ENCODE results near the gene SHPK.
"Not testable (repeated sequence)": the region's sequence is repeated elsewhere in the genome, so short reads cannot be mapped to it uniquely, and the experiment has no call there.

SHPK gene

DNA sequence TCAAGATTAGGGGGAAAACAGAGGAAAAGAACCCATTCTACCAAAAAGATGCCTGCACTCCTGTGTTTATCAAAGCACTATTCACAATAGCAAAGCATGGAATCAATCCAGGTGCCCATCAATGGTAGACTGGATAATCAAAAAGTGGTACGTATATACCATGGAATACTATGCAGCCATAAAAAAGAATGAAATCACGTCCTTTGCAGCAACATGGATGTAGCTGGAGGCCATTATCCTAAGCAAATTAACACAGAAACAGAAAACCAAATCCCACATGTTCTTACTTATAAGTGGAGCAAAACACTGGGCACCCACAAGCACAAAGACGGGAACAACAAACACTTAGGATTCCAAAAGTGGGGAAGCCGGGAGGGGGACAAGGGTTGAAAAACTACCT is 57.4 kb downstream of the SHPK start:
- H3K4me1 ChIP-seq (ENCODE audit: insufficient read depth, low read length); H3K27me3 ChIP-seq (ENCODE audit: insufficient read depth, low read length); H3K4me3 ChIP-seq (ENCODE audit: low read length); H3K9me3 ChIP-seq (ENCODE audit: insufficient read depth, low read depth, low read length); H3K27ac ChIP-seq (ENCODE audit: low read depth, low read length); H3K9ac ChIP-seq (ENCODE audit: low read depth, low read length): not testable (repeated sequence)
- H3K36me3 ChIP-seq (ENCODE audit: insufficient read depth, low read length), result peaks cover 17% of the 10 kb centered on the region
- WGBS, result 98% methylated on average over 4 of the region's 4 CpGs

DNA sequence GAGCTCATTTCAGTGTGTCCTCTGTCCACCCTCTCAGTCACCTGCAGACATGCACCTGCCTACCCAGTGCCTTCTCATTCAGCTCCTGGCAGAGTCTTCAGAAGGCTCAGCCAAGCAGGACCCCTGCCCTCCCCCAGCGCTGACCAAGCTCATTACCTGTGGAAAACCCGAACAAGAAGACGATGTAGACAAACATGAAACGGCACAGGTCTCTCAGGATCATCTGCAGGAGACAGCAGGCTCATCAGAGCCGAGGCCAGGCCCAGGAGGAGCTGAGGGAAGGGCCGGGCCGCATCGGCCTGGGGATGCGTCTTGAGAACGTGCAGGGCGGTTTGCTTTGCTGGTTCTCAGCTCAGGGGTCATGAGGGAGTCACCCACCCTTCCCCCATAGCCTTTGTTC is 59.1 kb downstream of the SHPK start:
- Histone ChIP-seq H3K4me1 (ENCODE audit: insufficient read depth, low read length) (no peaks in the 10 kb centered on the region), H3K9me3 (ENCODE audit: insufficient read depth, low read depth, low read length) (no peaks in the 10 kb centered on the region), H3K36me3 (ENCODE audit: insufficient read depth, low read length) (peaks cover 12% of the 10 kb centered on the region), H3K27me3 (ENCODE audit: insufficient read depth, low read length) (no peaks in the 10 kb centered on the region), H3K9ac (ENCODE audit: low read depth, low read length) (no peak overlapping the region), H3K27ac (ENCODE audit: low read depth, low read length) (no peak overlapping the region), H3K4me3 (ENCODE audit: low read length) (no peak overlapping the region)
- 93% methylated on average over 11 of the region's 11 CpGs for WGBS

DNA sequence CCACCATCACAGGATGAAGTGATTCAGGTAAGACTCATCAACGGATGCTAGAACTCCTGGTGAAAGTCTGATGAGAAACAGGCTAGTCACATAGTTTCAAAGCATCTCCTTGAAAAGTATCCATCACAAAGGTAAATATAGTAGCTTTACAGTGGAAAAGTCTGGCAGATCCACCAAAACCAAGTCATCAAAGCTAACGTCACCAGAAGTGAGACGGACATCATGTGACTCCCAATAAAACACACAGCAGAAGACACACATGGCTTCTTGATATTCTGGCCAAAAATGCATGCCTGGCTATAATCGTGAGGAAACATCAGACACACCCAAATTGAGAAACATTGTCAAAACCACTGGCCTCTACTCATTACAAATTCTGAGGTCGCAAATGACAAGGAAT is 60.5 kb downstream of the SHPK start:
- Histone ChIP-seq H3K27ac (ENCODE audit: low read depth, low read length) (no peak overlapping the region), H3K4me3 (ENCODE audit: low read length) (no peak overlapping the region), H3K36me3 (ENCODE audit: insufficient read depth, low read length) (peaks cover 20% of the 10 kb centered on the region), H3K27me3 (ENCODE audit: insufficient read depth, low read length) (no peaks in the 10 kb centered on the region), H3K9ac (ENCODE audit: low read depth, low read length) (no peak overlapping the region), H3K9me3 (ENCODE audit: insufficient read depth, low read depth, low read length) (no peaks in the 10 kb centered on the region), H3K4me1 (ENCODE audit: insufficient read depth, low read length) (no peaks in the 10 kb centered on the region)
- WGBS, result 93% methylated on average over 5 of the region's 5 CpGs

DNA sequence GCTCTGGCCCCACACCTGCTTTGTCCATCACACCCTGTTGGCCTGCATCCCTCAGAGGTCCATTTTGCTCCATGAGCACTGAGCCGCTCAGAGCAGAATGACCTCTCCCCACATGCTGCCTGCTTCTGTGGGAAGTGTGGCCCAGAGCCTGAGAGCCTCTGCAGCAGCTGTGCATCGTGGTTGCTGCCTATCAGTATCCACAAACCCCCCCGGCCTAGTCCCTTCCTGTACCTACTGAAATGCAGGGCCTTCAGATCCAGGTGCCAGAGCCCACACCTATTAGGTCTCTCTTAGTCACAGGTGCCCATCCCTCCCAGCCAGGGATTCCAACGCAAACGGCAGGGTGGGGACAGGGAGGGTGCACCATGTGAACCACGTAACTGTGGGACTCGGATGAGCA is 61.8 kb downstream of the SHPK start:
- H3K27me3 ChIP-seq (ENCODE audit: insufficient read depth, low read length), result no peaks in the 10 kb centered on the region
- H3K27ac ChIP-seq (ENCODE audit: low read depth, low read length), result no peak overlapping the region
- H3K9me3 ChIP-seq (ENCODE audit: insufficient read depth, low read depth, low read length), result no peaks in the 10 kb centered on the region
- 87% methylated on average over 7 of the region's 7 CpGs for WGBS
- H3K36me3 ChIP-seq (ENCODE audit: insufficient read depth, low read length), result peaks cover 16% of the 10 kb centered on the region; the same call in 1 of the 2 replicates
- no peaks in the 10 kb centered on the region for H3K4me1 ChIP-seq (ENCODE audit: insufficient read depth, low read length)
- H3K4me3 ChIP-seq (ENCODE audit: low read length), result no peak overlapping the region
- H3K9ac ChIP-seq (ENCODE audit: low read depth, low read length), result no peak overlapping the region

DNA sequence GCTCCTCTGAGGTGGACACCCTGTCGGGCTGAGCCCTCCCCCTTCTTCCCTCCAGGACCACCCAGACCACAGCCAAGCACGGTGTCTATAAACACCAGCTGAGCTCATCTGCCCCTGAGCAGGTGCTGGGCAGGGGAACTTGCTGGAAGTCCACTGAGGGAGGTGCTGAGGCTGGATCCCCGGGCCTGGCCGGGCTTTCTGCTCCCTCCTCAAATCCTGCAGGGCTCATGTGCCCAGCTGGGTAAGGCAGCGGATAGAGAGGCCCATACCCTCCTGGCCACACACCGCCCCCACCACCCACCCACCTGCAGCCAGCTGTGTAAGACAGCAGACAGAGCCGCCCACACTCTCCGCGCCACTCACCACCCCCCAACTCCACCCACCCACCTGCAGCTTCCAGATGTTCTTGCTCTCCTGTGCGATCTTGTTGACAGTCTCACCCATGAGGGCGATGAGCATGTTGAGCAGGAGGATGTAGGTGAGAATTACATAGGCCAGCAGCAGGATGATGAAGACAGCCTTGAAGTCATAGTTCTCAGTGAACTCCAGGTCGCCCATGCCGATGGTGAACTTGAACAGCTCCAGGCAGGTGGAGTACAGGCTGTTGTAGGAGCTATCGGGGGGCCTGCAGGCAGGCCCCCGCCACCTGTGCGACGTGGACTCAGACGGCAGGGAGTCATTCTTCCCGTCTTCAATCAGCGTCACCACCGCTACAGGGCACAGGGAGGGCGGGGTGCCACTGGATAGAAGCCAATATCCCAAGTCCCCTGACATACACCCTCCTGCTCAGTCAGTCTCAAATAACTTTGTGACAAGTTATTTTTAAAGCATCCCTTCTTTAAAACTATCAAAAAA is 62.6 kb downstream of the SHPK start:
- WGBS, result 91% methylated on average over 22 of the region's 22 CpGs
- H3K4me3 ChIP-seq (ENCODE audit: low read length), result no peak overlapping the region
- no peaks in the 10 kb centered on the region for H3K4me1 ChIP-seq (ENCODE audit: insufficient read depth, low read length)
- no peak overlapping the region for H3K27ac ChIP-seq (ENCODE audit: low read depth, low read length)
- no peaks in the 10 kb centered on the region for H3K27me3 ChIP-seq (ENCODE audit: insufficient read depth, low read length)
- no peaks in the 10 kb centered on the region for H3K9me3 ChIP-seq (ENCODE audit: insufficient read depth, low read depth, low read length)
- H3K9ac ChIP-seq (ENCODE audit: low read depth, low read length), result no peak overlapping the region
- peaks cover 16% of the 10 kb centered on the region; the same call in 1 of the 2 replicates for H3K36me3 ChIP-seq (ENCODE audit: insufficient read depth, low read length)

DNA sequence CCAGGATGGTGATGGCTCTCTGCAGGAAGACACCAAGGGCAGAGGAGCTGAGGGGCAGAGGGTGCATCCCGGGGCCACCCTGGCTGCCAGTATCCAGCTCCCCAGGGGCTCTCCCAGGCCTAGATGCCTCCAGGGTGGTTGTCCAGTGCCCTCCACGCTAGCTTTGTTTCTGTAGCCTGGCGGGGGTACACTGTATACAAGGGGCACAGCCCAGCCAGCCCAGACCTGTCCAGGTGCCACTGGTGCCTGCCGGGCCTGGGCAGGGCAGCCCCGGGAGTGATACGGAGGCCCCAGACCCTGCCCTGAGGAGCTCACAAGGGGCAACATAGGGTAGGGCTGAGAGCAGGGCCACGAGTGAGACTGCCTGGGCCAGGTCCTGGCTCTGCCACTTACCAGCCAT is 63.8 kb downstream of the SHPK start:
- Histone ChIP-seq H3K27me3 (ENCODE audit: insufficient read depth, low read length) (no peaks in the 10 kb centered on the region), H3K4me1 (ENCODE audit: insufficient read depth, low read length) (no peaks in the 10 kb centered on the region), H3K9ac (ENCODE audit: low read depth, low read length) (no peak overlapping the region), H3K9me3 (ENCODE audit: insufficient read depth, low read depth, low read length) (no peaks in the 10 kb centered on the region), H3K36me3 (ENCODE audit: insufficient read depth, low read length) (peaks cover 16% of the 10 kb centered on the region; the same call in 1 of the 2 replicates), H3K27ac (ENCODE audit: low read depth, low read length) (no peak overlapping the region), H3K4me3 (ENCODE audit: low read length) (no peak overlapping the region)
- WGBS, result 94% methylated on average over 7 of the region's 7 CpGs

DNA sequence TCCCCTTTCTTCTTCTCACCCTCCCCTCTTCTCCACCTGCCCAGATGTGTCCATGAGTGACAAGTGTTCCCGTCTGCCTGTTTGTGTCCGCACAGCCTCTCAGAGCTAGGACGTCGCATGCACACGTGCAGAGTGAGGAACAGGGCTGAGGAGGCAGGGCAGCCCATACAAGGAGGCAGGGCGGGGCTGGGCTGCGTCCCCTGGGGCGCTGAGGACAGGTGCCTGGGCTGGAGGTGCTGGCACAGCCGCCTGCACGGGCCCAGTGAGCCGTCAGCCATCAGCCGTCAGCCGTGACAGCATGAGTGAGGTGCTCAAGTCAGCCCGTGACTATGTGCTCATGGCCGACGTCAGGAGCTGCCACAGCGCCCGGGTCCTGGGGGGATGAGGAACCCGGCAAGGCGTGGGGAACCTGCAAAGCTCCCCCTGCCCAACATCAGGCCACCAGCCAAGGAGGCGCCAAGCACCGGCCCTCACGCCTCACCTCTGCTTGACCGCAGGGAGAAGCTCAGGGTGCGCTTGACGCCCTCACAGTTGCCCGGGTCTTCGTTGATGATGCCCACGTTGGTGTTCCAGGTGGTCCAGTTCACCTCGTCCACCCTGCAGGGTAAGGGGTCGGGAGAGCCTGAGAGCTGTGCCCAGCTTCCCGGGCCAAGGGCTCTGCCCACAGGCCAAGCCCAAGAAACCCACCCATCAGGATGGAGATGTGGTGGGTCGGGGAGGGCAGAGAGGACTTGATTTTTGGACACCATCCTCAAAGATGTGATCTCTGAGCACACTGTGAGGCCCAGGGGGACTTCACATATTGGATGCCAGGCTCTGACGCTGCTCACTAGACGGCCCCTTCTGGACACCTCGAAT is 64.8 kb downstream of the SHPK start:
- Histone ChIP-seq H3K9ac (ENCODE audit: low read depth, low read length) (no peak overlapping the region), H3K9me3 (ENCODE audit: insufficient read depth, low read depth, low read length) (no peaks in the 10 kb centered on the region), H3K4me1 (ENCODE audit: insufficient read depth, low read length) (no peaks in the 10 kb centered on the region), H3K27me3 (ENCODE audit: insufficient read depth, low read length) (no peaks in the 10 kb centered on the region), H3K4me3 (ENCODE audit: low read length) (no peak overlapping the region), H3K27ac (ENCODE audit: low read depth, low read length) (no peak overlapping the region), H3K36me3 (ENCODE audit: insufficient read depth, low read length) (peaks cover 16% of the 10 kb centered on the region; the same call in 1 of the 2 replicates)
- WGBS, result 94% methylated on average over 36 of the region's 36 CpGs

DNA sequence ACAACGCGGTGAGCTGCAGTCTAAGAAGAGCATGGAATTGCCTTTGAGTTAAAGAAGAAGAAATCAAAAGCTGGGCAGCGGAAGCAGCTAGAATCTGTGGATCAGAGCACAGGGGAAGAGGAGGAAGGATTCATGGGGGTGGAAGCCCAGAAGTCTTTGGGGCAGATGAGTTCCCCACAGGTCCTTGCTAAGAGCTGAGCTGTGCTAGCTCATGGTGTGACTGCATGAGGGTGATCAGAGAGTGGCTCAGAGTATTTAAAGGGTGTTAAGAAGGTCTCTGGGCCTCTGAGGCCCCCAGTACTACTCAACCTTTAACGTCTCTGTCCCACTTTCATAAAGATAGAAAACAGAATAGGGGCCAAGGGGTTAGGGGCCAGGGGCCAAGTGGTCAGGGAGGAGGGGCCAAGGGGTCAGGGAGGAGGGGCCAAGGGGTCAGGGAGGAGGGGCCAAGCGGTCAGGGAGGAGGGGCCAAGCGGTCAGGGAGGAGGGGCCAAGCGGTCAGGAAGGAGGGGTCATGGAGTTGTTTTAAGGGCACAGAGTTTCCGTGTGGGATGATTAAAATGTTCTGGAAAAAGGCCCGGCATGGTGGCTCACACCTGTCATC is 66.4 kb downstream of the SHPK start:
- Histone ChIP-seq H3K27ac (ENCODE audit: low read depth, low read length) (no peak overlapping the region), H3K4me1 (ENCODE audit: insufficient read depth, low read length) (no peaks in the 10 kb centered on the region), H3K4me3 (ENCODE audit: low read length) (no peak overlapping the region), H3K36me3 (ENCODE audit: insufficient read depth, low read length) (peaks cover 20% of the 10 kb centered on the region; the same call in 1 of the 2 replicates), H3K9ac (ENCODE audit: low read depth, low read length) (no peak overlapping the region), H3K27me3 (ENCODE audit: insufficient read depth, low read length) (no peaks in the 10 kb centered on the region), H3K9me3 (ENCODE audit: insufficient read depth, low read depth, low read length) (no peaks in the 10 kb centered on the region)
- WGBS, result 89% methylated on average over 8 of the region's 9 CpGs

DNA sequence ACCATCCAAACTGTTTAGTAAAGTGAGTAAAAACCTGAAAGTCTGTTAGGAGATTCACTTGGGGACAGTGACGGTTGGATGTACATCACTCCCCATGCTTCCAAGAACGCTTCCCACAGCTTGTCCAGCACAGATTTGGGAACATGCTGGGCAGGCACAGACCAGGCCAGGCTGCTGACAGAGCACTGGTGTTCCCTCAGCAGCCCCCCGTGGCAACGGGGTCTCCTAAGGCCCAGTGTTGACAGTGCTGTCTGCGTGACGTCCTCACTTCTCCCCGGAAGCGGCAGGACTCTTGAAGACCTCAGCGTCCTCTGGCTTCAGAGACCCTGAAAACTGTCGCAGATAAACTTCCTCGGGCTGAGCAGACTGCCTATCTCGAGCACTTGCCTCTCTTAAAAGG is 69.5 kb downstream of the SHPK start:
- Histone ChIP-seq H3K27me3 (ENCODE audit: insufficient read depth, low read length) (no peaks in the 10 kb centered on the region), H3K4me1 (ENCODE audit: insufficient read depth, low read length) (no peaks in the 10 kb centered on the region), H3K9me3 (ENCODE audit: insufficient read depth, low read depth, low read length) (no peaks in the 10 kb centered on the region), H3K9ac (ENCODE audit: low read depth, low read length) (no peak overlapping the region), H3K36me3 (ENCODE audit: insufficient read depth, low read length) (peaks cover 12% of the 10 kb centered on the region; the same call in 1 of the 2 replicates), H3K4me3 (ENCODE audit: low read length) (no peak overlapping the region), H3K27ac (ENCODE audit: low read depth, low read length) (no peak overlapping the region)
- WGBS, result 95% methylated on average over 12 of the region's 12 CpGs

DNA sequence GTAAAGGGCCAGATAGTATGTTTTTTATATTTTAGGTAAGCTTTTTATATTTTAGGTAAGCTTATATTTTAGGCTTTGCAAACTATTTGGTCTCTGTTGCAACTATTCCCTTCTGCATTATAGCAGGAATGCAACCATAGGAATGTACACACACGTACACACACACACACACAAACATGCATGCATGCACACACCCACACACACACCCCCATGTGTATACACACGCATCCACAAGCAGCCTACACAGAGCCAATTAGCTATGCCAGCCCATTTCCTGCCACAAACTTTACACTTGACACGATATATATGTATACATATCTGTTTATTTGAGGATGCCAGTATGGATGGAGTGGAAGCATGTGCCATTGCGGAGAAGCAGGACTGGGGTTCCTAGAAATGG is 70.9 kb downstream of the SHPK start:
- Histone ChIP-seq H3K27ac (ENCODE audit: low read depth, low read length) (no peak overlapping the region), H3K9ac (ENCODE audit: low read depth, low read length) (no peak overlapping the region), H3K36me3 (ENCODE audit: insufficient read depth, low read length) (peaks cover 6% of the 10 kb centered on the region; the same call in 1 of the 2 replicates), H3K27me3 (ENCODE audit: insufficient read depth, low read length) (no peaks in the 10 kb centered on the region), H3K9me3 (ENCODE audit: insufficient read depth, low read depth, low read length) (no peaks in the 10 kb centered on the region), H3K4me3 (ENCODE audit: low read length) (no peak overlapping the region), H3K4me1 (ENCODE audit: insufficient read depth, low read length) (no peaks in the 10 kb centered on the region)
- 95% methylated on average over 3 of the region's 4 CpGs for WGBS

DNA sequence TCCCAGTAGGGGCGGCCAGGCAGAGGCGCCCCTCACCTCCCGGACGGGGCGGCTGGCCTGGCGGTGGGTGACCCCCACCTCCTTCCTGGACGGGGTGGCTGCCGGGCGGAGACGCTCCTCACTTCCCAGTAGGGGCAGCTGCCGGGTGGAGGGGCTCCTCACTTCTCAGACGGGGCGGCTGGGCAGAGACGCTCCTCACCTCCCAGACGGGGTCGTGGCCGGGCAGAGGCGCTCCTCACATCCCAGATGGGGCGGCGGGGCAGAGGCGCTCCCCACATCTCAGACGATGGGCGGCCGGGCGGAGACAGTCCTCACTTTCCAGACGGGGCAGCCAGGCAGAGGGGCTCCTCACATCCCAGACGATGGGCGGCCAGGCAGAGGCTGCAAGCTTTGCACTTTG is 71.8 kb downstream of the SHPK start:
- 96% methylated on average over 28 of the region's 28 CpGs for whole genome bisulfite sequencing

More for the DNA sequence above, 71.8 kb downstream of the SHPK start:
- not testable (repeated sequence) for H3K4me3 ChIP-seq (ENCODE audit: low read length); H3K9ac ChIP-seq (ENCODE audit: low read depth, low read length); H3K9me3 ChIP-seq (ENCODE audit: insufficient read depth, low read depth, low read length); H3K27me3 ChIP-seq (ENCODE audit: insufficient read depth, low read length); H3K4me1 ChIP-seq (ENCODE audit: insufficient read depth, low read length); H3K27ac ChIP-seq (ENCODE audit: low read depth, low read length); H3K36me3 ChIP-seq (ENCODE audit: insufficient read depth, low read length)
